ENCODE data around the gene CBX5. TPM values are rescaled to one million over a fixed set of nuclear protein-coding genes. Genes with fewer than 3 reads are reported as not detected.

The CBX5 gene
- total RNA-seq, 1 donor from 2014 or later, result 44.1 TPM

DNA sequence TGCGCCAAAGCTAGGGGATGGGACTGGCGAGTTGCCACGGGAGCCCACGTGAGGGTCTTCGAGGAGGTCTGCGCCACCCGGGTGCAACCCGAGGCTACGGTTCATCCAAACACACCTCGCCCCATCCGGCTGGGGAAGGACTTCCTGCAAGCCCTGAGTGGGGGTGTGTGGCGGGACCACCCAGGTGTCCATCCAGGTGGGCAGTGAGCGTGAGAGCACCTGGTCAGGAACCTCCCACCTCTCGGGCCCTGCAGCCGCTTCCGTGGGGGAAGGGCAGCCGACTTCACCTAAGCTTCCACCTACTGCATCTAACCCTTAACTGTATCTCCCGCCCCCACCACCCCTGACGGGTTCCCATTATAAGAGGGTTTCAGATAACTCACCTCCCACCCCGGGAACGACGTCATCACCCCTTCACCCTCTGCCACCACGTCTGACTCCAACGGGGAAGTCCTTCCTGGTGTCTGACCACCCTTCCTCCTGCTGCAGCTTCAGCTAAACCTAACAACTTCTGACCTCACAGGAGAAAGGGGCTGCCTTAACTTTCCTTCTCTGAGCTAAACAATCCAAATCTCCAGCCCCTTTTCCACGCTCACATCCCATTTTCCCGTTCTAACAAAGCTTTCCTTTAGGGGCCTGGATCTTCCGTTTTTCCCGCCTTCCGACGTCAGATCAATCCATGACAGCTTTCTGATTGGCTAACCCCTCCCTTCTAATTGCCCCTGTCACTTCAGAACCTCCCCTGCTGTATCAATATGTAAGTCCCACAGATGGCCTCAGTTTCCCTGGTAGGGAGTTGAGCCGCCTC lies 63.7 kb downstream of the CBX5 start:
- H3K36me3 ChIP-seq, result no peaks in the 10 kb centered on the region
- peaks cover 62% of the 10 kb centered on the region for H3K27me3 ChIP-seq (ENCODE audit: low read depth)
- TF ChIP-seq, protein P1, sequence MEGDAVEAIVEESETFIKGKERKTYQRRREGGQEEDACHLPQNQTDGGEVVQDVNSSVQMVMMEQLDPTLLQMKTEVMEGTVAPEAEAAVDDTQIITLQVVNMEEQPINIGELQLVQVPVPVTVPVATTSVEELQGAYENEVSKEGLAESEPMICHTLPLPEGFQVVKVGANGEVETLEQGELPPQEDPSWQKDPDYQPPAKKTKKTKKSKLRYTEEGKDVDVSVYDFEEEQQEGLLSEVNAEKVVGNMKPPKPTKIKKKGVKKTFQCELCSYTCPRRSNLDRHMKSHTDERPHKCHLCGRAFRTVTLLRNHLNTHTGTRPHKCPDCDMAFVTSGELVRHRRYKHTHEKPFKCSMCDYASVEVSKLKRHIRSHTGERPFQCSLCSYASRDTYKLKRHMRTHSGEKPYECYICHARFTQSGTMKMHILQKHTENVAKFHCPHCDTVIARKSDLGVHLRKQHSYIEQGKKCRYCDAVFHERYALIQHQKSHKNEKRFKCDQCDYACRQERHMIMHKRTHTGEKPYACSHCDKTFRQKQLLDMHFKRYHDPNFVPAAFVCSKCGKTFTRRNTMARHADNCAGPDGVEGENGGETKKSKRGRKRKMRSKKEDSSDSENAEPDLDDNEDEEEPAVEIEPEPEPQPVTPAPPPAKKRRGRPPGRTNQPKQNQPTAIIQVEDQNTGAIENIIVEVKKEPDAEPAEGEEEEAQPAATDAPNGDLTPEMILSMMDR (IDR thresholded peaks at IDR 0.05; ENCODE audit: borderline replicate concordance), result no peak
- DNase-seq, result peak; percentile 19
- H3K4me3 ChIP-seq, result peak overlapping the region; percentile 60
- intact Hi-C loops (cut with micrococcal nuclease), result no loop called here
- H3K4me1 ChIP-seq, result peaks cover 39% of the 10 kb centered on the region
- no peaks in the 10 kb centered on the region for H3K9me3 ChIP-seq (replicated peaks)
- peak overlapping the region; percentile 68 for H3K27ac ChIP-seq (replicated peaks)

DNA sequence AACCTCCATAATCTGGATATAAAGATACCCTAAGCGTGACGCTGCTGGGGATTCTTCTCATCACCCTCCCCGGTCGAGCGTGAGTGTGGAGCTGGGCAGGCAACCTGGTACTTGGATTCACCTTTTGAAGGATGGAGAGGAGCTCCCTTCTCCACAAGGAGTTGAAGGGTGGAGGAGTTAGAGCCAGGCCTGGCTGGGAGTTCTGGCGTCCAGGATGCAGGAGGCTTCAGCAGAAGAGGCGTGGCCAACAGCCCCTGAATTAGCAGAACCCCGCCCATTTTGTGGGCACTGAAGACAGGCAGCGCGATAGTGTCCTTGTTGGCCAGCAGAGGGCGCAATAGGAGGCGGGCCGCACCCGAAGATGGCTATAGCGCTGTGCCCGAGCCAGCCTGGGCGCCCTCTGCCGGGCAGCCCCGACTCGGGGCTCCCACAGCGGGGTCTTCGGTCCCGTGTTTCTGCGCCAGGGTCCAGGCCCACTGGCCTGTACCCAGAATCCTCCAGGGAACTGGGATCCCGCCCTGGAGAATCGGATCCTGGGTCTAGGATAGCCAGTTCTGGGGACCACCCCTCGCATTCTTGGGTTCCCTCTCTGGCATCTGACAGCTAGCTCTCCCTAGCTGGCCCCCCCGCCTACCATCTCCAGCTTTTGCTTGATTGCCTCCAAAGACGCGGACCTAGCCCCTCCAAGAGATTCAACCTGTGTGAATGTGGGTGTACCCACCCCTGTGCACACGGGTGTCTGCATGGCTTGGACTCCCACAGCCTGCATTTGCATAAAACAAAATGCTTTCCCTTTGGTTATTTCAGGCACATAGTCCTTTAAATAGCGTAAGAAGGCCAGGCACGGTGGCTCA lies 65.1 kb downstream of the CBX5 start:
- DNase-seq, result peak; percentile 83
- intact Hi-C loops (cut with micrococcal nuclease), result no loop called here
- no peaks in the 10 kb centered on the region for H3K36me3 ChIP-seq
- peaks cover 37% of the 10 kb centered on the region for H3K4me1 ChIP-seq
- H3K9me3 ChIP-seq (replicated peaks), result no peaks in the 10 kb centered on the region
- peak overlapping the region; percentile 45 for H3K4me3 ChIP-seq
- TF ChIP-seq, protein P1 (IDR thresholded peaks at IDR 0.05; ENCODE audit: borderline replicate concordance), result peak; percentile 98
- peaks cover 76% of the 10 kb centered on the region for H3K27me3 ChIP-seq (ENCODE audit: low read depth)
- no peak overlapping the region for H3K27ac ChIP-seq (replicated peaks)

DNA sequence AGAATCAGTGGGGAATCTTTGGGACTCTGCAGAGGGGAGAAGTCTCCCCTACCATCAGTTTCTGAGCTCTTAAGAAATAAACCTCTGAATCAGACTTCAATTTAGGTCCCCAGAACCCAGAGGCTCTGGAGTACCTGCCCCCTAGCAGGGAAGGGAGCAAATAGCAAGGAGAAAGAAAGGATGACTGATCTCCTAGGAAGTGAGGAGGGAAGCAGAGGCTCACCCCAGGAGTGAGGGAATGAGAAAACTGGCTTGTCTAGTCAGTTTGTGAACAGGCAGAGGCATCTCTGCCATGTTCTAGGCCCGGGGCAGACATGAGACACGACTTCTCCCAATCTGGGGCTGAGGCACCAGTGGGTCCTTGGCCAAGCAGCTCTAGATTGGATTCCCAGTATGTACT lies 66.8 kb downstream of the CBX5 start:
- peaks cover 35% of the 10 kb centered on the region for H3K4me1 ChIP-seq
- no peaks in the 10 kb centered on the region for H3K36me3 ChIP-seq
- H3K27ac ChIP-seq (replicated peaks), result no peak overlapping the region
- H3K27me3 ChIP-seq (ENCODE audit: low read depth), result peaks cover 85% of the 10 kb centered on the region
- H3K4me3 ChIP-seq, result no peak overlapping the region
- H3K9me3 ChIP-seq (replicated peaks), result no peaks in the 10 kb centered on the region
- DNase-seq, result no peak
- TF ChIP-seq, protein P1 (IDR thresholded peaks at IDR 0.05; ENCODE audit: borderline replicate concordance), result no peak
- intact Hi-C loops (cut with micrococcal nuclease), result no loop called here

DNA sequence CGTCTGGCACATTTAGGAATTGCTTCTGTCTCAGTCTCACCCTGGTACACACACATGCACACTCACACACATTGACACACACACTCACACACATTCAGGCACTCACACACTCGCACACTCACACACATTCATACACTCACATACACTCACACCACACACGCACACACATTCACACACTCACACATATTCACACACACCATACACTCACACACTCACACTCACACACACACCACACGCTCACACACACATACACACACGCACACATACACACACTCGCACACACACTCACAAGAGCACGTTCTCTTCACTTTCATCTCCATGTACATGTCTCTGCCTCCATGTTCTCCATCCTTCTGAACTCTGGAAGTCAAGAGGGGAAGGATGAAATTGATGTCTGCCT lies 68.0 kb downstream of the CBX5 start:
- Histone ChIP-seq H3K9me3 (replicated peaks) (no peaks in the 10 kb centered on the region), H3K27me3 (ENCODE audit: low read depth) (peaks cover 89% of the 10 kb centered on the region), H3K4me3 (no peak overlapping the region), H3K27ac (replicated peaks) (no peak overlapping the region), H3K36me3 (no peaks in the 10 kb centered on the region), H3K4me1 (peaks cover 24% of the 10 kb centered on the region)
- intact Hi-C loops (cut with micrococcal nuclease), result no loop called here
- no peak for DNase-seq
- TF ChIP-seq, protein P1 (IDR thresholded peaks at IDR 0.05; ENCODE audit: borderline replicate concordance), result no peak

DNA sequence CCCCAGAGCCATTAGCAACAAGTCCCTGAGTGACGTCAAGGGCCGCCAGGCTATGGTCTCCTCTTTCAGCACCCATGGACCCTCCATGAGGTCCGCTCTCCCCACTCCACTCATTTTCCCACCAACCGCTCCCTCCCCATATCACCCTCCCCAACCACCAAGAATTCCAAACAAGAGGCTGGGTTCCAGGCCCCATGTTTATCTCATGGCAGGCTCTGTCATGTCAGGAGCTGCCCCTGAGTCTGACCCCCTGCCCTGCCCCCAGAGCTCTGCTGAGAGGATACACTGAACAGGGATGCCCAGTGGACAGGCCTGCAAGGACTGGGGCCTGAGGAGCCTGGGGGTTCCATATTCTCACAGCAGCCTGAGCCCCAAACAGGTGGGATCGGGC lies 69.5 kb downstream of the CBX5 start:
- TF ChIP-seq, protein P1 (IDR thresholded peaks at IDR 0.05; ENCODE audit: borderline replicate concordance), result no peak
- H3K36me3 ChIP-seq, result no peaks in the 10 kb centered on the region
- intact Hi-C loops (cut with micrococcal nuclease), result no loop called here
- H3K4me1 ChIP-seq, result peaks cover 11% of the 10 kb centered on the region
- H3K4me3 ChIP-seq, result no peak overlapping the region
- DNase-seq, result no peak
- no peak overlapping the region for H3K27ac ChIP-seq (replicated peaks)
- peaks cover 82% of the 10 kb centered on the region for H3K27me3 ChIP-seq (ENCODE audit: low read depth)
- H3K9me3 ChIP-seq (replicated peaks), result no peaks in the 10 kb centered on the region

Data from left ventricle myocardium inferior (tissue), 1 donor.